NCI-H526 (cell line): ENCODE results near the gene GPHN.

ENCODE experiments used
- DNase-seq, 2 experiments: peaks; one replicate each; lab custom pipeline; 2025; lab: John Stamatoyannopoulos, UW

The GPHN gene

DNA sequence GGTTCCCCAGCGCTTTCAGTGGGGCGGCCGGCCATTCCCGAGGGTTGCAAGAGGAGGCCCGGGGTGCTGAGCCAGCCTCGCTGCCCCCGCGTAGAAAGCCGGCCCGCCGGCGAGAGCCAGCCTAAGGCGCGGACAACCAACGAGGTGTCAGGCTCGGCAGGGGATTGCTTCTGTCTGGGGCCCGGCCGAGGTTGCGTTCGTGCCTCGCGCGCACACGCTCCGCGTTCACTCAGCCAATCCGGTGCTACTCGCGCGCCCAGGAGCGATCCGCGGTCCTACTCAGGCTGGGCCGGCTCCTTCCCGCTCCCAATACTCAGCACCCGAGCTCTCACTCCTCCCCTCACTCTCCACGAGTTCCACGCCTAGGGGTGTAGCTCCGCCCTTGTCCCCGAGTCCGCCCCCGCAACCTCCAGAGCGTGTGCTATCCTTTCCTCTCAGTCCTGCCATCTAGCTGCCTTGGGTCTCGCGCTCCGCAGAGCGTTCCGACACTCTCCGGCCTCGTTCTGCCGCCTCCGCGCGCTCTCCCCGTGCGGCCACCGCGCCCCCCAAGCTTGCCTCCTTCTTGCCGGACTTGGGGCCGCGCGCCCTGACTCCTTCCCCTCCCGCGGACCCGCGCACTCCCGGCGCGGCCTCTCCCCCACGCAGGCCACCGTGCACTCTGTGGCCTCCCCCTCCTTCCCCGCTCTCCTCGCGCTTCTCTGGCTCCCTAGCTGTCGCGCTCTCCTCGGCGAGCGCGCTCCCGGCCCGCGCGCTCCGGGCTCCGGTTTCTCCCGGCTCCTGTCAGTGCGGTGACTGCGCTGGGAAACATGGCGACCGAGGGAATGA lies at the start of gene GPHN:
GPHN (plus strand) TSS at position 426 of the 825 bp plus-strand sequence.
- DNase-seq, result peak; percentile 98 to 99

DNA sequence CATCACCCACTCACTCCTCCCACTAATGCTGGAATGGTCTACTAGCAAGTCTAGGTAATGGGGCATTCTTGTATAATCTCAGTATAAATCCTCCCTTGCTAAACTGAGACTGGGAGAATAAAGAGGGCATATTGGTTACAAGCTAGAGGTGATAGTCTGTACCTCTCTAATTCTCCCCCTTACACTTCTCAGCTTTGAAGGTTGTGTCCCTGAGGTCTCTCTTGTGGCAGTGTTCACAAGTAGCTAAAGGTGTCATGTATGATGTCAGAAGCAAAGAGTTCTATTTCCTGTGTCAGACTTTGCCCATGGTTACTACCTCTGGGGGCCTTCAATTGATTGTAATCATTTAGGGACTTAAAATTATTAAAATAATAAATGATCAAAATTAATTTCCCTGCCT lies 48.3 kb upstream of the GPHN start:
- no peak for DNase-seq

DNA sequence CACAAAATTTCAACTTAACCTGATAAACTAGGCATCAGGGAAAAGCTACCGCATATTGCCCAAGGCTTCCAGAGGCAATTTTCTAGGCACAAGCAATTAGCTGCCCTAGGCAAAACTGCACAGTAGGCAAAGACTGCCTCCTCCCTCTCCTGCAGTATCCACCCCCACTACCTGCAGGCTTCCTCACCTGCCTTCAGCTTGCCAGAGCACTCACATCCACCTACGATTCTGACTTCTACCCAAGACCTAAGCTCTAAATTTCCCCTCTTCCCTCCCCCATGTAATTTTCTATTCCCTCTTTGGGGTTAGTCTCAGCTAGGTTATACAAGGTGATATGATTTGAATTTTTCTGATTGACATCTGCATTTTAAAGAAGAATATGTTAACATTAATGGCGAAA lies 43.7 kb upstream of the GPHN start:
- no peak for DNase-seq

DNA sequence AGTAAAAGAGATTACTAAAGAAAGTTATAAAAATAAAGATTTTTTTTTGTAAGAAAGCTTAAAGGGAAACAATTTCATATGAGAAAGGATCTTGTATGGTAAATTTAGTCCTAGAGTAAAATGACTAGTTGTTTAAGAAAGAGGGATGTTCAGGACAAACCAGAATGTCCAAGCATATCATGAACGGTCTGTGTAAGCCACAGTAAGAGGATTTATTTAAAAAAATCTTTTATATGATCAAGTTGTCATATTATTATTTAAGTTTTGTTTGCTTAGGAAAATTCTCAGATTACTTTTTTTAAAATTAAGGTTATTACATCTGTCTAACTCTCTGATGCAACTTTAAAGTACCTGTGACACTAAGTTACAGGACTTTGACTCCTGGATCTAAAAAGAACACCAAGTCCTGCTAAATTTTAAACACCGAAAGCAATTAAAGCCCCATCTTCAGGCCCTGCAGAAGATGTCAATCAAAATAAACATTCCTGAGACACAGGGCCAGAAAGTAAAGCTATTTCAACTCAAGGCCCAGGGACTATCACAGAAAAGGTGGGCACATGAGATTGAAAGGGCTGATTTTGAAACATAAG lies 39.1 kb upstream of the GPHN start:
- no peak for DNase-seq

DNA sequence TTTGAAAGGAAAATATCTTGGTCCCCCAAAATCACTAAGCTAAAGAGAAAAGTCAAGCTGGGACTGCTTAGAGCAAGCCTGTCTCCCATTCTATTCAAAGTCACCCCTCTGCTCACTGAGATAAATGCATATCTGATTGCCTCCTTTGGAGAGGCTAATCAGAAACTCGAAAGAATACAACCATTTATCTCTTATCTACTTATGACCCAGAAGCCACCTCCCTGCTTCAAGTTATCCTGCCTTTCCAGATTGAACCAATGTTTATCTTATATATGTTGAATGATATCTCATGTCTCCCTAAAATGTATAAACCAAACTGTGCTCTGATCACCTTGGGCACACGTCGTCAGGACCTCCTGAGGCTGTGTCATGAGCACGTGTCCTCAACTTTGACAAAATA lies 36.4 kb upstream of the GPHN start:
- DNase-seq, result no peak

DNA sequence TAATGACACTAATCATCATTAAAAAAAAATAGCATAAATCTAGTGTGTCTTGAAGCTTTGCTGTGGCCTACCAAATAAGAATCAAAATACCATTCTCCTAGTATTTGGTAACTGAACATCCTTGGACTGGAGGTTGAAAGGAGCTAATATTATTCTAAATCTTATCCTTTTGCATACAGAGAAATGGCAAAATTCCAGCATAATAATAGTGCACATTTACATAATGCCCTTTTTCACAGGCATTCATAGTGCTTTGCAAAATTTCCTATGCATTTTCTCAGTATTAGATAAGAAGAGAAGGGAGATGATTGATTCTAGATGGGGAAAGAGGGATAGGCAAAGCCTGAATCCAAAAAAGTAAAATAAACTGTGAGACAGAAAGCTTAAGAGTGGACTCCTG lies 35.7 kb upstream of the GPHN start:
- DNase-seq, result no peak

DNA sequence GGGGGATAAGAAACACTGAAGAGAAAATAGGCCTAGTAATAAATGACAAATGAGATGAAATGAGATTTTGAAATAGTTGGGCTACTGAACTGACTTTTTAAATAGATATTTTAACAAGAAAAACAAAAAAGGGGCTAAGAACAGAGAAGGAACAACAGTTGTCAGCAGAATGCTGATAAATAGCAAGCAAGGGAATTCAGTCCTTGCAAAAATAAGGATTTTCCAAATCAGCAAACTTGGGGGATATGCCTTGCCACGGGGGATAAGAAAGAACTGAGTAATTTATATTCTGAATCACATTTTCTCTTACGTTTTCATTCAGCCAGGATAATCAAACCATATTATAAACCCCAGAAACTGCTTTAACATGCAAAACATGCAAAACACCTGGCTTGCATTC lies 34.7 kb upstream of the GPHN start:
- no peak for DNase-seq

DNA sequence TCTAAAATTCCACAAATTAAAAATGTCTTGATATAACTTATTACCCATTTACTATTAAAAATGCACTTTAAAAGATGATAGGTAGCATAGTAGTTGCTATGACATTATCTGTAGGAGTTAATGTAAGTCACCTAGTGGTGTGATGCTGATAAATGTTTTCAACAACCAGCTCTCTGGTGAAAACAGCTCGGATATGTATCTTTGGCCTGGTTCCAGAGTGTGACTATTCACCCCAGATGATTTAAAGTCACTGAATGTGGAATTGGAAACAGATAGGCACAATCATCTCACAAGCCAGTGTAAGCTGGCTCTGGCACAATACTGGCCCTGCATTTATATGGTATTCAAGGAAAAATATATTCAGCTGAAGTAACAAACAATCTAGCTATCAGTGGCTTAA lies 31.0 kb upstream of the GPHN start:
- no peak for DNase-seq

DNA sequence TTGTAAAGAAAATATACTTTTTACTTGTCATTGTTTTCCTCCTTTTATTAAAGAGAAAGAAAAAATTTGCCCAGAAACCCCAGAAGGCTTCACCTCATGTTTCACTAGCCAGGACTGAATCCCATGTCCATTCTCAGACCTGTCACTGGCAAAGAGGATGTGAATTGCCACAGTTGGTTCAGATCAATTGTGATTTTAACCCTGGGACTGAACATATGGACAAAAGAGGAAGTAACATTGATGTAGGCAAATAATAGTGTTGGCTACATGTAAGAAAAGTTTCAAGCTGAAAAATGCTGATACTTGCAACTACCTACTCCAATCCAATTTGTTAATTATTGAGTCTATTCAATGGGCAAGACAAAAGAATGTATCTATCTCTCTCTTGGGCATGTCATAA lies 30.4 kb upstream of the GPHN start:
- no peak for DNase-seq

DNA sequence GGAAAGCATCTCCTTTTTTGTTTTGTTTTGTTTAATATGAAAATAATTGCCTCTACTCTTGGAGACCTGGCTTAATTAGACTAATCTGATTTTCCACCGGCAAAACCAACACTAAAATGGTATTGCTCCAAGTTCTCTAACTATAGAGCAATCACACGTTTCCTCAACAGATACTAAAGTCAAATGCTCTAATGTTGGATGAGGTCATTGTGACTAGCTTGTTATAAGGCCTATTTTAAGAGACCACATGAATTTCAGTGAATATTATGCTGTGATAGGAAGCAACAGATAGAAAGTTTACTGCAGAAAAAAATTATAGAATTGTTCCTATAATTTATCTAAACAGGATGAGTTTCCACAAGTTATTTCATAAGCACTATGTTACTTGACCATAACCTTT lies 25.1 kb upstream of the GPHN start:
- DNase-seq, result no peak

DNA sequence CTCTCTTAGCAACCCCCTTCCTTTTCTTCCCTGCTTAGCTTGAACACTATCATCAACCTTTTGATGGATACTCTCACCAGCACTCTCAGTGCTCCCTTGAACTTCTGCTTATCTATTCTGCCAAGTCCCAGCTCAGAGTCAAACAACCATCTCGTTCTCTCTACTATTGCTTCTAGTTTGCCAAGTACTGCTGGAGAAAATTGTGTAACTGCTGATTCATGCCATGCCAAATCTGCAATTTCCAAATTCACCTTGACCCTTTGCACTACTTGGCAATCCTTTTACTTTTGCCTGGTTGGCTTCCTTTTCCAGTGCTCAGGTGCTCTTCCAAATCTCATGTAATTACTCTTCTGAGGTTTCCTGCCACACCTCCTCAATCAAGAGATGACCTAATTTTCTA lies 24.6 kb upstream of the GPHN start:
- no peak for DNase-seq

DNA sequence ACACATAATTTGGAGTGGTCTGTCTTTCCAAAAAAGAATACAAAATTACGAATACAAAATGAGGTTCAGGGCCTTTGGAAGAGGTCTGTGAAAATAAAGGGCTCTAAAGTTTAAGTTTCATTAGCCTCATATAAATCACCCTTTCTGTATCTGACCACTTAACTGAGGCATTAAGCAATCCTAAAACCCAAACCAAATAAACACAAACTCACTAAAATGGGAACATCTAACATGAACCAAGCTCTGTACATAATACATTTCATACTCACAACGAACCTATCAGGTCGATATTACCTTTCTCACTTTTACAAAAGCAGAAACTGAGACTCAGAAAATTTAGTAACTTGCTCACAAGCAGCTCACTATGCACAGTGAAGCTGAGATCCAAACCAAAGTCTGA lies 22.9 kb upstream of the GPHN start:
- no peak for DNase-seq

DNA sequence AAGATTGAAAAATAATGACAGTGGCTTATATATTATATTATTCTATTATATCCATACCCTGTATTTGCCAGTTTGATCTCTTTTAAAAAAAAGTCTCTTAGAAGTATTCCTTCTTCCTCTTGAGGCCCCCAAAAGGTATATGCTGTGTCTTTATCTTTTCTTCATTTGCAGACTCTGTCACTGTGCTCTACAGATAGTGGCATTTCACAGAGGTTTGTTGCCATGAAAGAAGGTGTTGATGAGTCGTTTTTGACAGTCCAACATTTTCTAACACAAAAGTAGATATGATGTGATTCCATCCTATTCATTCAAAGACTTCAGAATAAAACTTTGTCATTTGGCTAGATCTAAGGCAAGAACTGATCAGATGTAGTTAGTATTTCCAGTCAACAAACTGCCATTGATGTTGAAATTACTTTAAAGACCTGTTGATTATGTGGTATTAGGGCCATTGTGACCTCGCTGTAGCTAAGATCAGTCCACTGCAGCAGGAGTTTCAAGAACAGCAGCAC lies 22.0 kb upstream of the GPHN start, which contains the start of gene CCDC196:
CCDC196 (plus strand) TSS at position 462 of the 512 bp plus-strand sequence. CDS start 132 bp downstream, outside the sequence.
- DNase-seq, result no peak

DNA sequence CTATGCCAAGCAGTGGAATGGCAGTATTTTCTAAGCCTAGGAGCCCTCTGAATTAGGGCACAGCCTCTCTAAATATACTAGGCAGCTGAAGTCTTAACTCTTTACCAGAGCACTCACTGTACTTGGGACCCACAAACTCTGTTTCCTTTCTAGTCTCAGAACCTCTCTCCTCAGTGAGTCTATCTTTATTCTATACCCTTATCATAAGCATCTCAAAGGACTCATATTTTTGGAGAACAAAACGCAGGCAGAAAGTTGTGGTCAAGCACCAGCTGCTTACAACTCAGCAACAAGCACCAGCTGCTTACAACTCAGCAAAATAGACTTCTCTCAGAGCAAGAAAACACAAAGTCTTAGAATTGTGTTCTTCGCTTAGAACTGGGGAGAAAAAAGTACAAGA lies 20.8 kb upstream of the GPHN start:
- DNase-seq, result no peak

DNA sequence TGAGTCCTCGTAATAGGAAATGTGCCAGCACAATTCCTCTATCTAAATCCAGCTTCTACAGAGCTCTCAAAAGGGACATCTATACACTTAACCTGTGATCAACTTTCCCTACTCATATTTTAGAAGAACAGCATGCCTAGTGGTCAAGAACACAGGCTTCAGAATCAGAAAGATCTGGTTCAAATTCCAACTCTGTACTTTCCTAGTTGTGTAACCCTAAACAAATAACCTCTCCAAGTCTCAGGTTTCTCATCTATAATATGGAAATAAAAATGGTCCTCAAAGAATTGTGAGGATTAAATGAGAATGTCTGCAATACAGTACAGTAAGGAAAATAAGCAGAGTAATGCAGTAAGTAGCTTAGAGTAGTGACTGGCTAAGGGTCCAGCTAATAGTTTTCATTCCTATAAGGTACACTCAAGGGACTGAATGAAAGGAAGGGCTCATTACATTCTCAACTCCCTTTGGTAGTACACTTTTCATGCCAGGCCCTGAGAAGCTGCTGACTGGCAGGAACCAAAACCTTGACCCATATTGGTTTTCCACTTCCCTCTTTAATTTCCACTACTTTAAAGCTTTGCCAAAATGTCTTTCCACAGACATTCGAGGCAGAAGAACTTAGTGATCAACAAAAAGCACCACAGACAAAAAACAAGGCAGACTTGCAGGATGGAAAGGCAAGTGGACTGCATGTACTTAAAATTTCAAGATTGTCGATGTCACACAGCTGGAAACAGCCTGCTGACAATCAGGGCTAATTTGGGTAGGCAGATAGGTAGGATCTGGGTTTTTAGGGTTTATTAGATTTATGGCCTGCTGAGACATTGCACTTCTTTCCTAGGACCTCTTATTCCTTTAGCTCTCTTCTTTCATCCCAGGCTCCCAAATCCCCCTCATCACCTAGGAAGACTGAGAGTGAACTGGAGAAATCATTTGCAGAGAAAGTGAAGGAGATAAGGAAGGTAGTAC lies 17.5 kb upstream of the GPHN start:
- no peak for DNase-seq

DNA sequence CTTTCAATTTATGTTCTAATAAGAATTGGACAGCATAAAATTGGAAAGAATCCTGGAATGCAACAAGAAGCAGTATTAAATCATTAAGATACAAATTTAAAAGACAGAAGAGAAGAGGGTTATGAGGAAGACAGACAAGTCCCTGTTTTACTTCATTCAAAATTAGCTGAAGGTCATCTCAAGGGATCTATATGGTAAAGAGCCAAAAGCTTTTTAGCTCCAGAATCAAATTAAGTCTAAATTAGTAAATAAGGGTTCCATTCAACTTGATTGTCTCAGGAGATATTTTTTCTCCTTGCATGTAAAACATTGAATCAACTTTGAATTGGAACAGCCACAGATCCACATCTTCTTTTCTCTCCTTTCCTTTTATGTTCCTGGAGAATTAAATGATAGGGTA lies 14.2 kb upstream of the GPHN start:
- no peak for DNase-seq

DNA sequence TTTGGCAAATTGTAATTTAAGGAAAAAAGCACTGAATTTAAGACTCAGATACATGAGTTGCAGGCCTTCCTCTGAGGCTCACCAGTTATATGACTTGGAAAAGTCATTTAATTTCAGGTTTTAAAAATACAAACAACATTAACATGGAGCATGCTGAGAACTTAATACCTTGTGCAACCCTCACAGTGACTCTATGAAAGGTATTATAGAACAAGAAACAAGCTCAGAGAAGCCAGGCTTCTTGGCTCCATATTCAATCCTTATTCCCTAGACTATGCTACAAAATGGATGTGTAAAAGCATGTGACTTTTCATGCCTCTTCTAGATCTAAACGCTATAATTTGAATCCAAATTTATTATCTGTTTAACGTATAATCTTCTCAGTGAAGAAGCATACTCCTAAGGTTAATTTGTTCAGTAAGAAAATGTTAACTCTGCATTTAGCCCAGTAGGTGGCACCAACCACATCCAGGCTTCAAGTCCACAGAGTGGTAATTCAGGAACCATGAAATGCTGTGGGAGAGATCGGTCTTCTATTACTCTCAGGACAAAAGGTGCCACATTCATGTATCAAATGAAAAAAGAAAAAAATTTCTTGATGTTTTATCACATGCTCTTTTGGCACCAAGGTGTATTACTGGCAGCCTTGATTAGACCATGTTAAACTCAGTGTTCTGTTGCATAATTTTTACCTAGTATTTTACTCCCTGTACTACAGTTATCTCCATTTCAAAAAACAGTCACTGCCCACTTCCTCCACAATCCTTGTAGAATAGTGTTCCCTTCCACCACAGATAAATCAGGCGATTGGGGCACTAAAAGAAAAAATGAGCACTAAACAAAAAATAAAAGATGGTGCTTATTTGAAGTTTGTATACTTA lies 12.5 kb upstream of the GPHN start:
- peak; percentile 53 to 77 for DNase-seq

DNA sequence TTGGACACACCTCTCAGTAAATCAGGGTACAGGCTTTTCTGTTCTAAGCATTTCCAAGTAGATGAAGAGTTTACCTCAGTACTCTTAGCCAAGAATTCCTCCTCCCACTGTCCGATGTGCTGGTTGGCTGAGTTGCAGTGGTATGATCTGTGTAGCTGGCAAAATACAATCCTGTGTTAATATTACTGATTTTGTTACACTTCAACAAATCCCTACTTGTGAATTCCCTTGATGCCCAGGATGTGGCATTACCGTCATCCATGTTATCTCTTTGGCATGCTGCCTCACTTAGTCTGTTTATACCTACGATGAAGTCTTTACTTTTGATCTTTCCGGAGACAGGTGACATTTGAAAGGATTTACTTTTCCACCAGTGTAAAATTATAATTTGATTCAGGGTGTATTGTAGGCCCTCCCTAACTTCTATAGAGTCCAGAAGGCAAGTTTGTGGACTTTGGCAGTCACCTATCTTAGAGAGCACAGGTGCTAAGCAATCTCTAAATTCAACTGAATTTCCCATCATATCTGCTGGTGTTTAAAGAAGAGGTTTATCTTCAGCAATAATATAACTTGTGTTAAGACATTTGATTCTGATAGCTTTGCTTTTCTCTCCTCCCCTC lies 11.6 kb upstream of the GPHN start:
- DNase-seq, result no peak

DNA sequence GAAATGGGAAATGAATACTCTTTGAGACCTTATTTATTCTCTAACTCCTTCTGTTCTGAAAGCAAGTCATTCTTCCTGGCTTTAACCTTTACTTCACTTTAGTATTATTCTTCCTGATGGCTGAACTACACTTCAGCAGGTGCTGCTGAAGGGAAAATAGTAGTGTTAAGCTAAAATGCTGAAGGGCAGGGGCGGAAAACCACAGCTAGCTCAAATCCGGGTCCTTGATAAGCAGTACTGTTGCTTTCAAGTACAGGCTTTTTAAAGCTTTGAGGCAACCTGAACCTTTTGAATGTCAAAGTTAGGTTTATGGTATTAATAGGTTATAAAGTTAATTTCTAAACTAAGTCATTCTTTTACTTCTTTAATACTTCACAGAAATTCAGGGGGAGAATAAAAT lies 11.0 kb upstream of the GPHN start:
- no peak for DNase-seq

DNA sequence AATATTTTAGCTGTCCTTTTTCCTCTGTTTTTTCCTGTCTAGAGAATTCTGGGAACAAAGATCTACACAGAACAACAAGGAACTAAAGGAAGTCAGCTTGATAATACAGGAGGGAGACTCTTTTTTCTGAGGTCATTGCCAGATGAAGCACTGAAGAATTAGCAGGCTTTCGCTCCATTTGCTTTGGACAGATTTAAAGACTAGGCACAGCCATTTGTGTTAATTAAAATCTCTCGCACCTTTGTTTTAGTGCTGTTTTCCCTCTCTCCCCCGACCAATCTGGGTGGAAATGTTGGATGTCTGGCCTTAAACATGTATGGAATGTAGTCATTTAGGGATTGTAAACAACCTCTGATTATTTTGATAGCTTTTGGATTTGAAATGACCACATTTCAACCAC lies 9.6 kb upstream of the GPHN start:
- no peak for DNase-seq

DNA sequence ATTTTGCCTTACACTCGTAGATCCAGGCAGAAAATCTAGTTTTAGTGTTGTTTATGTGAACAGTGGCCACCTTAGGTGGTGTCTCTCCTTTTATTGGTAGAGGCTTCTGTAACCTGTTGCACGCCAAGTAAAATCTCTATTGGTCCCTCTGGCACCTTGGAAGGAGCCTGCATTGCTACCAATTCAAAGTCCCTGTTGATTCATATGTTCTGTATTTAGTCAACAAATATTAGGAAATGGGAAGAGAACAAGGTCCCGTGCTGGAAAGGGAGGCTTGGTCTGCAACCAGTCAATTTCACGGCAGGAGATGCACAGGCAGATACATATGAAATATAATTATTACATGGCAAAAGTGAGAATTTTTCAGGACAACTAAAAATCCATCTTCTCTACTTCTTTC lies 6.4 kb upstream of the GPHN start:
- no peak for DNase-seq
